Naive thymus-derived CD4-positive, alpha-beta T cell (primary cell): ENCODE data around the gene MYOCOS. TPM values are rescaled to one million over a fixed set of nuclear protein-coding genes. Genes with fewer than 3 reads are reported as not detected.
"Not testable (repeated sequence)": the region's sequence is repeated elsewhere in the genome, so short reads cannot be mapped to it uniquely, and the experiment has no call there.

Experiments used
- ATAC-seq: fragments of 150-1000 bp; cut with Tn5 transposase; 2 replicates; pipeline ENCODE4 v1.10.0; 2021; ENCODE audit warnings: mild to moderate bottlenecking, moderate library complexity
- CTCF ChIA-PET: fragments of 350-600 bp; sonication (Branson Sonifier 250); formaldehyde crosslinking; loops from one replicate; lab custom pipeline; 2021; ENCODE audit warnings: antibody characterized with exemption; lab: Charles Lee
- POLR2A ChIA-PET: fragments of 350-600 bp; sonication (Branson Sonifier 250); formaldehyde crosslinking; loops from one replicate; lab custom pipeline; 2021; ENCODE audit warnings: antibody characterized with exemption, inconsistent platforms; lab: Charles Lee
- DNase-seq, 9 donors: peaks; one replicate each; pipeline versions ENCODE4 v3.0.0 to v3.0.0-alpha.2; 2020 to 2022; ENCODE audit warnings: mixed read lengths in 1 of 9
- H3K27ac ChIP-seq: one replicate; pipeline ENCODE4 v1.7.0; 2013; ENCODE audit warnings: mild to moderate bottlenecking, low read depth, low read length, moderate library complexity
- H3K27me3 ChIP-seq, 2 donors: one replicate each; pipeline ENCODE4 v1.7.0; 2013; ENCODE audit warnings: low read length in 2 of 2, mild to moderate bottlenecking in 2 of 2, moderate library complexity in 2 of 2; ENCODE audit not compliant: control insufficient read depth in 2 of 2, insufficient read depth in 2 of 2
- H3K36me3 ChIP-seq, 3 experiments: 1 replicate in 2 of 3; 2 replicates in 1 of 3; pipeline ENCODE4 v1.7.0; 2013; ENCODE audit warnings: low read length in 3 of 3, mild to moderate bottlenecking in 3 of 3, moderate library complexity in 1 of 3; ENCODE audit not compliant: insufficient read depth in 3 of 3, control insufficient read depth in 2 of 3
- H3K4me1 ChIP-seq, 2 donors: one replicate each; pipeline ENCODE4 v1.7.0; 2013; ENCODE audit warnings: low read length in 2 of 2, mild to moderate bottlenecking in 2 of 2, moderate library complexity in 1 of 2; ENCODE audit not compliant: control insufficient read depth in 2 of 2, insufficient read depth in 2 of 2
- H3K4me3 ChIP-seq: 2 replicates; pipeline ENCODE4 v1.7.0; 2013; ENCODE audit warnings: mild to moderate bottlenecking, low read length
- H3K9me3 ChIP-seq, 3 experiments: 1 replicate in 2 of 3; 2 replicates in 1 of 3; pipeline ENCODE4 v1.7.0; 2013; ENCODE audit warnings: low read length in 3 of 3; ENCODE audit not compliant: control insufficient read depth in 2 of 3
- H3K27ac Mint-ChIP-seq, 9 donors: one replicate each; pipeline ENCODE4 v1.8.0; 2020 to 2022; ENCODE audit warnings: mixed read lengths in 9 of 9, mild to moderate bottlenecking in 8 of 9, moderate library complexity in 5 of 9, inconsistent platforms in 2 of 9
- H3K27me3 Mint-ChIP-seq, 5 donors: one replicate each; pipeline ENCODE4 v1.8.0; 2021 to 2022; ENCODE audit warnings: mixed read lengths in 5 of 5, mild to moderate bottlenecking in 1 of 5
- H3K36me3 Mint-ChIP-seq, 5 donors: one replicate each; pipeline ENCODE4 v1.8.0; 2020 to 2022; ENCODE audit warnings: mixed read lengths in 5 of 5, mild to moderate bottlenecking in 3 of 5, inconsistent platforms in 1 of 5
- H3K4me1 Mint-ChIP-seq, 7 donors: one replicate each; pipeline ENCODE4 v1.8.0; 2020 to 2022; ENCODE audit warnings: mixed read lengths in 7 of 7, mild to moderate bottlenecking in 3 of 7, inconsistent platforms in 1 of 7
- H3K4me3 Mint-ChIP-seq, 10 donors: one replicate each; pipeline ENCODE4 v1.8.0; 2020 to 2022; ENCODE audit warnings: mild to moderate bottlenecking in 10 of 10, mixed read lengths in 10 of 10, moderate library complexity in 6 of 10, inconsistent platforms in 2 of 10
- H3K9me3 Mint-ChIP-seq, 11 donors: one replicate each; pipeline ENCODE4 v1.8.0; 2020 to 2022; ENCODE audit warnings: mixed read lengths in 11 of 11, mild to moderate bottlenecking in 4 of 11, inconsistent platforms in 1 of 11, moderate library complexity in 1 of 11
- intact Hi-C, 2 donors: fragments of 100-400 bp; cut with micrococcal nuclease; formaldehyde crosslinking; loops; one replicate each; pipeline ENCODE4 v1.15.1; 2023
- polyA plus RNA-seq, 2 donors: library from polyadenylated mRNA; unstranded; fragments of 300-500 nt; fragmentation: Illumina TruSeq; gene quantifications; one replicate each; pipeline ENCODE4 v1.2.3, GENCODE V29; 2021
- total RNA-seq, 6 experiments: library from RNA in 5 of 6; stranded (reverse) in 5 of 6; gene quantifications; 1 replicate in 5 of 6; 2 replicates in 1 of 6; pipeline ENCODE4 v1.2.3 and lab custom pipeline; 2021 to 2026

Gene MYOCOS
- total and polyA plus RNA-seq, 7 experiments from 2014 or later = 0.19 to 0.81 (median 0.31) TPM; not detected in 3

DNA sequence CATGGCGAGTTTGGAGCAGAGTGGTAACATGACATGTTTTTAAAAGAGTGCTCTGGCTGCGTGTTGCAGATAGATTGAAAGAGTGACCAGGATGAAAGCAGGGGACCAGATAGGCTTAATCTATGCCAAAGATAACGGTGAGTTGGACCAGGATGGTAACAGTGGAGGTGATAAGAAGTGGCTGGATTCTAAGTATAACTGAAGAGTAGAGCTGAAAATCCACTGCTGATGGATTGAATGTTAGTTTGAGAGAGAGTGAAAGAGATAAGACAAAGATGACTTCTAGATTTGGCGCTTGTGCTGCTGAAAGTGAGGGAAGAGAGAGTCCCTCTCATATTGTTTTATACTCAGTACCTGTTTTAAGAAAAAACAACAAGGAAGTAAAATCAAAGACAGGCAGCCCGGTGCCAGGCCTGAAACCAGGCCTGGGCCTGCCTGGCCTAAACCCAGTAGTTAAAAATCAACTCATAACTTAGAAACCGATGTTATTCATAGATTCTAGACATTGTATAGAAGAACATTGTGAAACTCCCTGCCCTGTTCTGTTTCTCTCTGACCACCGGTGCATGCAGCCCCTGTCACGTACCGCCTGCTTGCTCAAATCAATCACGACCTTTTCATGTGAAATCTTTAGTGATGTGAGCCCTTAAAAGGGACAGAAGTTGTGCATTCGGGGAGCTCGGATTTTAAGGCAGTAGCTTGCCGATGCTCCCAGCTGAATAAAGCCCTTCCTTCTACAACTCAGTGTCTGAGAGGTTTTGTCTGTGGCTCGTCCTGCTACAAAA, 6.7 kb upstream of the MYOCOS start:
- intact Hi-C loops, H3K36me3 Mint-ChIP-seq, H3K27ac ChIP-seq, H3K4me3 Mint-ChIP-seq, H3K36me3 ChIP-seq, H3K27ac Mint-ChIP-seq, H3K4me3 ChIP-seq, CTCF ChIA-PET, POLR2A ChIA-PET, H3K9me3 Mint-ChIP-seq, H3K4me1 Mint-ChIP-seq, ATAC-seq, H3K27me3 Mint-ChIP-seq, H3K9me3 ChIP-seq, H3K4me1 ChIP-seq, DNase-seq, H3K27me3 ChIP-seq: not testable (repeated sequence)

DNA sequence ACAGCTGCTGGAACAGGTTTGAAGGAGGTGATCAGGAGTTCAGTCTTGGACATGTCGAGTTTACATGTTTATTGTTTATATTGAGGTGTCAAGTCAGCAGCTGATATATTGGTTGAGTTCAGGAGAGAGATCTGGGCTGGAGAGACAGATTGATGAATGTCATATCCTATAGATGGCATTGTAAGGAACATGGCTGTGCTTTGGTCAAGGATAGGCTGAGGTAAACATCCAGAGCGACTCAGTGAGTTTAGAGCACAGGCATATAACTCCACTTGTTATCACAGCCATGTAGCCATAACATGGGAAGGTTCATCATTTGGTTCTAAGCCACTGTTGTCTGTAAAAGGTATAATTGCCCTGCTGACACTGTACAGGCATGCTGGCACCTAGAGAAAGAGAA, 5.5 kb upstream of the MYOCOS start:
- Mint-ChIP-seq H3K27ac (no peak overlapping the region), H3K36me3 (no peaks in the 10 kb centered on the region), H3K4me3 (no peak overlapping the region), H3K27me3 (peaks cover 0 to 4% (median 0%) of the 10 kb centered on the region in 5 donors), H3K4me1 (no peaks in the 10 kb centered on the region), H3K9me3 (no peaks in the 10 kb centered on the region)
- ATAC-seq (no peak), DNase-seq (no peak)
- ChIA-PET CTCF (interaction anchor here (0.5 kb wide), 1 partner anchor 40 kb away, joined by 3 read pairs; no protein-coding TSS in a partner anchor), POLR2A (no interaction called here)
- H3K4me1 ChIP-seq = no peaks in the 10 kb centered on the region
- no peaks in the 10 kb centered on the region for H3K9me3 ChIP-seq
- H3K4me3 ChIP-seq = no peak overlapping the region
- H3K27me3 ChIP-seq = no peaks in the 10 kb centered on the region
- no peak overlapping the region for H3K27ac ChIP-seq
- no peaks in the 10 kb centered on the region for H3K36me3 ChIP-seq
- intact Hi-C loops = no loop called here

DNA sequence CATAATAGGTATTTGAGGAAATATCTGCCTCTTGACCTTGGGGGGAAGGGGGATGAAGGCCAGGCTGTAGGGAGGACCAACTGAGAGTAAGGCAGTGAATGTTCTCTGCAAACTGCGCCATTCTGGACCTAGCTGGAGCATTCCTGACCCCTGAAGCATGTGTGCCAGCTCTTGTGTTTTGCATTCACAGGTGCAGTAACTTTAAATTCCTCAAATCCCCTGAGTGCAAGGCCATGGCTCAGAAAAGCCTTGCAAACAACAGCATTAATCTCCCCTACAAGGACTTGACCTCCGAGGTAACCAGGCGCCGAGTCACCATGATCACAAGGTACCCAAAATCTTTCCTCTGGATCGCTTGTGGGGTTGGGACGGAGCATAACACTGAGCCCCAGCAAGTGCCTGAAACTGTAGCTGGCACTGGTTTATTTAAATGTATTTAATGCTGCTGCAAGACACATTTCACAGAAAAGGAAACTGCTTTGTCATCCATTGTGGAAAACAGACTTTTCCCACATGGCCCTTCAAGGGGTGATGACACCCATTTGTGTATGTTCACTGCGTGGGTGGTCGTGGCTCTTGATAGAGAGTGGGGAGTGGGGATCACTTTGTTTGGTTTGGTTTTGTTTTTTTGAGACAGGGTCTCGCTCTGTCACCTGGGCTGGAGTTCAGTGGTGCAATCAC, 1.7 kb downstream of the MYOCOS start:
- Histone ChIP-seq H3K4me3 (no peak overlapping the region), H3K27me3 (peaks cover 0 to 4% of the 10 kb centered on the region in 2 donors), H3K27ac (no peak overlapping the region), H3K4me1 (no peaks in the 10 kb centered on the region), H3K36me3 (no peaks in the 10 kb centered on the region), H3K9me3 (no peaks in the 10 kb centered on the region)
- Mint-ChIP-seq H3K27ac (no peak overlapping the region), H3K9me3 (no peaks in the 10 kb centered on the region), H3K4me3 (no peak overlapping the region), H3K4me1 (no peaks in the 10 kb centered on the region), H3K27me3 (peaks cover 0 to 5% (median 3%) of the 10 kb centered on the region in 5 donors), H3K36me3 (no peaks in the 10 kb centered on the region)
- POLR2A ChIA-PET = no interaction called here
- DNase-seq = no peak
- ATAC-seq = no peak
- CTCF ChIA-PET = no interaction called here
- intact Hi-C loops = no loop called here

DNA sequence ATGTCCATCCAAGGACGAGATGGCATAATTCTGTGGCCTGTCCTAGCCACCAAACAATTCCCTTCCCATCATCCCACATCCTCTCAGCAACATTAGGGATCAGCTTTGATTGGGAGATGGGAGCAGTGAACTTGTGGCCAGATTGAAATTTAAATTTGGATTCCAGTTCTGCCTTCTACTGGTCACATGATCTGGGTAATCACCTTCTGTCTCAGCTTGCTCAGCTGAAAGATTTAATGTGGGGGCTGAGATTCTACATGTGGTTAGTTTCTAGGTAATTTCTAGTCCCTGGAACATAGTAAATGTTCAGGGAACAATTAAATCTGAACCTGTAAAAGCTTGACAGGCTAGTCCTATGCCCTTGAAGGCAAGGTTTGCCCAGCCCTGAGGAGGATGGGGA, 3.2 kb downstream of the MYOCOS start:
- H3K4me3 ChIP-seq = no peak overlapping the region
- no peaks in the 10 kb centered on the region for H3K9me3 ChIP-seq
- ChIA-PET POLR2A (no interaction called here), CTCF (no interaction called here)
- H3K27me3 Mint-ChIP-seq = peaks cover 8 to 15% (median 11%) of the 10 kb centered on the region in 5 donors
- no peaks in the 10 kb centered on the region for H3K36me3 Mint-ChIP-seq
- H3K36me3 ChIP-seq = no peaks in the 10 kb centered on the region
- H3K27ac ChIP-seq = no peak overlapping the region
- no peaks in the 10 kb centered on the region for H3K4me1 Mint-ChIP-seq
- peaks cover 0 to 4% of the 10 kb centered on the region in 2 donors for H3K27me3 ChIP-seq
- H3K4me3 Mint-ChIP-seq = no peak overlapping the region
- ATAC-seq = no peak
- no peaks in the 10 kb centered on the region for H3K4me1 ChIP-seq
- peaks cover 0 to 5% (median 0%) of the 10 kb centered on the region in 11 donors for H3K9me3 Mint-ChIP-seq
- no peak overlapping the region for H3K27ac Mint-ChIP-seq
- intact Hi-C loops = no loop called here
- no peak for DNase-seq

DNA sequence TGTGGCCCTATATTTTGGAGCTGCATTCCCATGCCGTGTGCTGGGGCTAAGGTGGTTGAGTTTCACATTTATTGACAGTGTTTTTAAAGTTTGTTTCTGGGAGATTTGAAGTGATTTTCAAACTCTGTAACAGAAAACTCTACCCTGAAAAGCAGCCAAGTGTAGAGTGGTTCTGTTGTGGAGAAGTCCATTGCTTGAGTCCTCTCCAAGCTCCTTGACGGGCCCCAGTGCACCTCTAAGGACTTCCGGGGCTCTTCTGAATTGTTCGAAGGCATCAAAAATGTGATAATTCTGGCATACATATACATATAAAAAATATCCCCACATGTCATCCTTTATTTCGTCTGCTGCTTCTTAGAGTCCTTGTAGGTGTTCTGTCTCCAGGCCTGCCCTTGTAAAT, 5.0 kb downstream of the MYOCOS start:
- H3K9me3 ChIP-seq = no peaks in the 10 kb centered on the region
- peaks cover 0 to 4% of the 10 kb centered on the region in 2 donors for H3K27me3 ChIP-seq
- DNase-seq (no peak), ATAC-seq (no peak)
- no peaks in the 10 kb centered on the region for H3K4me1 Mint-ChIP-seq
- no peaks in the 10 kb centered on the region for H3K36me3 ChIP-seq
- no peak overlapping the region for H3K4me3 Mint-ChIP-seq
- intact Hi-C loops = no loop called here
- H3K9me3 Mint-ChIP-seq = peaks cover 0 to 5% (median 0%) of the 10 kb centered on the region in 11 donors
- no peak overlapping the region for H3K27ac ChIP-seq
- H3K4me1 ChIP-seq = no peaks in the 10 kb centered on the region
- H3K27me3 Mint-ChIP-seq = peaks cover 14 to 20% (median 15%) of the 10 kb centered on the region in 5 donors
- no peaks in the 10 kb centered on the region for H3K36me3 Mint-ChIP-seq
- ChIA-PET CTCF (no interaction called here), POLR2A (no interaction called here)
- H3K4me3 ChIP-seq = no peak overlapping the region
- H3K27ac Mint-ChIP-seq = no peak overlapping the region

DNA sequence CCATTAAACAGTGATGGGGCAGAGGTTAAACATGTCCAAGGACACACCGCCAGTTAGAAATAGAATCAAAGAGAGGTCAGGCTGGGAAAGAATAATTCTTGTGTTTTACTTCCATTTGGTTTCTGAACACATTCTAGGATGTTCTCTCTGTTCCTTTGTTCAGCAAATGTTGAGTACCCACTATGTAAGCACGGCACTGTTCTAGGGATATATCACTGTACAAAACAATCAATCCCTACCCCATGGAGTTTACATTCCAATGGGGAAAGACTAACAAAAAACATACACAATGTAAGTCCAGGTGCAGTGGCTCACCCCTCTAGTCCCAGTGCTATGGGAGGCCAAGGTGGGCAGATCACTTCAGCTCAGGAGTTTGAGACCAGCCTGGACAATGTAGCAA, 6.2 kb downstream of the MYOCOS start:
- ATAC-seq (no peak), DNase-seq (no peak)
- no peak overlapping the region for H3K4me3 Mint-ChIP-seq
- H3K4me1 Mint-ChIP-seq = no peaks in the 10 kb centered on the region
- no peaks in the 10 kb centered on the region for H3K36me3 Mint-ChIP-seq
- Histone ChIP-seq H3K4me1 (no peaks in the 10 kb centered on the region), H3K36me3 (no peaks in the 10 kb centered on the region), H3K27me3 (peaks cover 0 to 4% of the 10 kb centered on the region in 2 donors), H3K4me3 (no peak overlapping the region), H3K27ac (no peak overlapping the region), H3K9me3 (no peaks in the 10 kb centered on the region)
- peaks cover 0 to 6% (median 0%) of the 10 kb centered on the region in 11 donors for H3K9me3 Mint-ChIP-seq
- peaks cover 15 to 20% (median 18%) of the 10 kb centered on the region in 5 donors for H3K27me3 Mint-ChIP-seq
- CTCF ChIA-PET = no interaction called here
- intact Hi-C loops = no loop called here
- no peak overlapping the region for H3K27ac Mint-ChIP-seq
- POLR2A ChIA-PET = no interaction called here
